ENCODE measurements around the gene ZSWIM5. TPM values are rescaled to one million over a fixed set of nuclear protein-coding genes. Genes with fewer than 3 reads are reported as not detected.
"Not testable (repeated sequence)": the region's sequence is repeated elsewhere in the genome, so short reads cannot be mapped to it uniquely, and the experiment has no call there.

The ZSWIM5 gene
- total and polyA plus RNA-seq, 2 donors (not counting 1 experiment from before 2014, with no cell fraction given), result 0.36 to 1.7 TPM

- no peaks in the 10 kb centered on the region for H3K36me3 ChIP-seq (replicated peaks in 1 of 2; ENCODE audit: control extremely low read depth in 1 of 2, control insufficient read depth in 1 of 2, extremely low read depth in 1 of 2, insufficient read depth in 2 of 2, low read length in 1 of 2)
- no peak overlapping the region for H3K4me3 ChIP-seq (ENCODE audit: control extremely low read depth in 1 of 5, extremely low read depth in 1 of 5, insufficient read depth in 1 of 5, low read depth in 2 of 5, low read length in 4 of 5)
- H3K9ac ChIP-seq (ENCODE audit: low read length), result no peak overlapping the region
- WGBS (ENCODE audit: insufficient coverage), result 100% methylated on average over 1 of the region's 1 CpG
- no peaks in the 10 kb centered on the region for H3K4me1 Mint-ChIP-seq
- no peak overlapping the region for H3K4me3 Mint-ChIP-seq
- ATAC-seq (ENCODE audit: low read depth), result no peak
- CTCF ChIA-PET, result no interaction called here
- POLR2A ChIA-PET, result no interaction called here
- no peak overlapping the region for H3K27ac ChIP-seq (ENCODE audit: low read length in 2 of 2)
- H3K27ac Mint-ChIP-seq, result no peak overlapping the region
- H3K4me1 ChIP-seq (ENCODE audit: control insufficient read depth in 2 of 2, insufficient read depth in 2 of 2, low read length in 2 of 2), result no peaks in the 10 kb centered on the region
- no peaks in the 10 kb centered on the region for H3K79me2 ChIP-seq (ENCODE audit: control insufficient read depth, insufficient read depth, low read length)
- no peak overlapping the region for H2AFZ ChIP-seq (ENCODE audit: insufficient read depth, low read depth, low read length, poor library complexity, severe bottlenecking)
- no peaks in the 10 kb centered on the region for H3K9me3 ChIP-seq (ENCODE audit: control extremely low read depth in 1 of 3, control insufficient read depth in 2 of 3, insufficient read depth in 1 of 3, low read length in 2 of 3)
- no peaks in the 10 kb centered on the region for H4K20me1 ChIP-seq (ENCODE audit: control insufficient read depth, insufficient read depth, low read length, poor library complexity, severe bottlenecking)
- intact Hi-C loops (cut with micrococcal nuclease), result no loop called here
- peaks cover 4% of the 10 kb centered on the region for H3K27me3 Mint-ChIP-seq
- no peaks in the 10 kb centered on the region for H3K9me3 Mint-ChIP-seq (ENCODE audit: insufficient read depth)
- no peak overlapping the region for H3K4me2 ChIP-seq (replicated peaks; ENCODE audit: low read depth, low read length, poor library complexity, severe bottlenecking)
- no peak for DNase-seq
- TF ChIP-seq CTCF (IDR thresholded peaks at IDR 0.05) (no peak), EZH2 (IDR thresholded peaks at IDR 0.05; ENCODE audit: borderline replicate concordance, insufficient read depth, low read depth, low read length, poor library complexity, severe bottlenecking) (no peak)
- no peaks in the 10 kb centered on the region for H3K27me3 ChIP-seq (replicated peaks in 1 of 4; ENCODE audit: control extremely low read depth in 1 of 4, control insufficient read depth in 3 of 4, insufficient read depth in 4 of 4, low read length in 3 of 4)
These were observed 121.8 kb downstream of the ZSWIM5 start for GRCh38 chr1:45084562-45084961.

GRCh38 chr1:45079533-45079932 lies 126.9 kb downstream of the ZSWIM5 start:
- H3K27me3 Mint-ChIP-seq, result peaks cover 25% of the 10 kb centered on the region
- H3K9me3 ChIP-seq (ENCODE audit: control extremely low read depth in 1 of 3, control insufficient read depth in 2 of 3, insufficient read depth in 1 of 3, low read length in 2 of 3), result no peaks in the 10 kb centered on the region
- H3K9me3 Mint-ChIP-seq (ENCODE audit: insufficient read depth), result no peaks in the 10 kb centered on the region
- H3K27ac Mint-ChIP-seq, result no peak overlapping the region
- H3K4me1 ChIP-seq (ENCODE audit: control insufficient read depth in 2 of 2, insufficient read depth in 2 of 2, low read length in 2 of 2), result no peaks in the 10 kb centered on the region
- no peaks in the 10 kb centered on the region for H4K20me1 ChIP-seq (ENCODE audit: control insufficient read depth, insufficient read depth, low read length, poor library complexity, severe bottlenecking)
- H3K79me2 ChIP-seq (ENCODE audit: control insufficient read depth, insufficient read depth, low read length), result no peaks in the 10 kb centered on the region
- DNase-seq (no peak), ATAC-seq (ENCODE audit: low read depth) (no peak)
- TF ChIP-seq EZH2 (IDR thresholded peaks at IDR 0.05; ENCODE audit: borderline replicate concordance, insufficient read depth, low read depth, low read length, poor library complexity, severe bottlenecking), result no peak
- no peak for TF ChIP-seq CTCF (IDR thresholded peaks at IDR 0.05)
- no peak overlapping the region for H2AFZ ChIP-seq (ENCODE audit: insufficient read depth, low read depth, low read length, poor library complexity, severe bottlenecking)
- H3K9ac ChIP-seq (ENCODE audit: low read length), result no peak overlapping the region
- H3K4me2 ChIP-seq (replicated peaks; ENCODE audit: low read depth, low read length, poor library complexity, severe bottlenecking), result no peak overlapping the region
- no peaks in the 10 kb centered on the region for H3K4me1 Mint-ChIP-seq
- H3K4me3 Mint-ChIP-seq, result no peak overlapping the region
- H3K27me3 ChIP-seq (replicated peaks in 1 of 4; ENCODE audit: control extremely low read depth in 1 of 4, control insufficient read depth in 3 of 4, insufficient read depth in 4 of 4, low read length in 3 of 4), result no peaks in the 10 kb centered on the region
- intact Hi-C loops (cut with micrococcal nuclease), result no loop called here
- CTCF ChIA-PET, result interaction anchor here (0.6 kb wide), 2 partner anchors 93 to 1165 kb away, joined by 3 to 6 read pairs; partner anchors contain the start of gene EIF2B3
- no peak overlapping the region for H3K27ac ChIP-seq (ENCODE audit: low read length in 2 of 2)
- POLR2A ChIA-PET, result no interaction called here
- no peaks in the 10 kb centered on the region for H3K36me3 ChIP-seq (replicated peaks in 1 of 2; ENCODE audit: control extremely low read depth in 1 of 2, control insufficient read depth in 1 of 2, extremely low read depth in 1 of 2, insufficient read depth in 2 of 2, low read length in 1 of 2)
- no peak overlapping the region for H3K4me3 ChIP-seq (ENCODE audit: control extremely low read depth in 1 of 5, extremely low read depth in 1 of 5, insufficient read depth in 1 of 5, low read depth in 2 of 5, low read length in 4 of 5)

GRCh38 chr1:45076959-45077358 lies 129.4 kb downstream of the ZSWIM5 start:
- H3K4me3 Mint-ChIP-seq; H3K36me3 ChIP-seq (replicated peaks in 1 of 2; ENCODE audit: control extremely low read depth in 1 of 2, control insufficient read depth in 1 of 2, extremely low read depth in 1 of 2, insufficient read depth in 2 of 2, low read length in 1 of 2); H3K27ac Mint-ChIP-seq; H3K9me3 Mint-ChIP-seq (ENCODE audit: insufficient read depth); H3K4me1 ChIP-seq (ENCODE audit: control insufficient read depth in 2 of 2, insufficient read depth in 2 of 2, low read length in 2 of 2); ATAC-seq (ENCODE audit: low read depth); intact Hi-C loops (cut with micrococcal nuclease); H3K79me2 ChIP-seq (ENCODE audit: control insufficient read depth, insufficient read depth, low read length); H2AFZ ChIP-seq (ENCODE audit: insufficient read depth, low read depth, low read length, poor library complexity, severe bottlenecking); H3K27me3 ChIP-seq (replicated peaks in 1 of 4; ENCODE audit: control extremely low read depth in 1 of 4, control insufficient read depth in 3 of 4, insufficient read depth in 4 of 4, low read length in 3 of 4); H3K9ac ChIP-seq (ENCODE audit: low read length); H3K4me1 Mint-ChIP-seq; CTCF ChIA-PET; DNase-seq; H3K4me3 ChIP-seq (ENCODE audit: control extremely low read depth in 1 of 5, extremely low read depth in 1 of 5, insufficient read depth in 1 of 5, low read depth in 2 of 5, low read length in 4 of 5); POLR2A ChIA-PET; H3K9me3 ChIP-seq (ENCODE audit: control extremely low read depth in 1 of 3, control insufficient read depth in 2 of 3, insufficient read depth in 1 of 3, low read length in 2 of 3); H3K27ac ChIP-seq (ENCODE audit: low read length in 2 of 2); H4K20me1 ChIP-seq (ENCODE audit: control insufficient read depth, insufficient read depth, low read length, poor library complexity, severe bottlenecking); H3K4me2 ChIP-seq (replicated peaks; ENCODE audit: low read depth, low read length, poor library complexity, severe bottlenecking): not testable (repeated sequence)
- WGBS (ENCODE audit: insufficient coverage), result 100% methylated on average over 1 of the region's 5 CpGs
- H3K27me3 Mint-ChIP-seq, result peaks cover 33% of the 10 kb centered on the region
